GDM1 (cell line): ENCODE data around the gene FOXP4.

ENCODE experiments used
- DNase-seq: peaks from one replicate; lab custom pipeline; 2025; lab: John Stamatoyannopoulos, UW

The FOXP4 gene

DNA sequence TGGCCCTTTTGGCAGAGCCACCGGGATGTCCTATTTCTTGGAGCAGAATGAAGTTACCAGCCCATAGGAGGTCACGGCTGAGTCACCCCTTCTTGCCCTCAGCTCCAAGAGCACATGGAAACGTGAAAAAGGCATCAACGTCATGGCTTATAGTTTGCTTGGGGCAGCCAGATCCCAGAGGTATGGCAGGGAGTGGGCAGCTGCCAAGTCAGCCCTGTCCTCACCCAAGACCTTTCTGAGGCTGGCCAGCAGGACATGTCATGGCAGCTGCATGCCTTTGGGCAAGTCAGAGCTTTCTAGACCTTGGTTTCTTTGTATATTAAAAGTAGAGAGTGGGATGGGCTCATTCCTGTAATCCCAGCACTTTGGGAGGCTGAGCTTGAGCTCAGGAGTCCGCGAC is 83.9 kb downstream of the FOXP4 start:
- DNase-seq: no peak

DNA sequence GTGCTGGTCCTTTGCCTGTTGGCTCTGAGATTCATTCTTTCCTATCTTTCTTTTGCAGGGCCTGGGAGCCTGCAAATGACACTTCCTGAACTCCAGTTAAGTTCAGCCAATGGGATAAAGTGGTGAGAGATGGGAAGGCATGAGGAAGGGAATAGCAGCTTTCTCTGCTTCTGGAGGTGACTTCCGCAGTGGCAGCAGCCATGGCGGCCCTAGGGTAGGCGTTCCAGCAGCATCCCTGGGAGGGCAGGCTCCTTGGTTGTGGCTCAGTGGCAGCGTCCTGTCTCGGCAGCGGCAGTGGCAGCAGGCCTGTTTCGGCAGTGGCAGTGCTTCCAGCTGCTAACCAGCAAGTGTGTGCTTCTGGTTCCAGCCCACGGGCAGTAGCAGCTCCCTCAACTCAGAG is 84.8 kb downstream of the FOXP4 start:
- DNase-seq: no peak

GRCh38 chr6:41633056-41633634 is 87.0 kb downstream of the FOXP4 start:
- no peak for DNase-seq

DNA sequence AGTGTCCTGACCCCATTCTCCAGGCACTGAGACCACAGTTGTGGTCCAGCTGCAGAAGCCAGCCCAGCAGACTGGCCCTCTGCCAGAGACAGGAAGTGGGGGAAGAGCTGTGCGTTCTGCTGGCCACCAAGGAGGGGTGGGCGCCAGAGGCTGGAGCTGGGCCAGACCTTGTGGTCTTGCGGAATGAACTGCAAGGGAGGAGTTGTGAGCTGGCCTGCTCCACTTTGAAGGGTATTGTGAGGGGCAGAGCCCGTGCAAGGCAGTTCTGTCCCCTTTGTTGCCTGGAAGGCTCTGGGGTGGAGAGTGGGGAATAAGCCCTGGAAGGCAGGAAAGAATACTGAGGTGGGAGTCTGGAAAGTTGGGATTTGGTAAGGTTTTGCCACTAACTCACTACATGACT is 88.5 kb downstream of the FOXP4 start:
- no peak for DNase-seq

DNA sequence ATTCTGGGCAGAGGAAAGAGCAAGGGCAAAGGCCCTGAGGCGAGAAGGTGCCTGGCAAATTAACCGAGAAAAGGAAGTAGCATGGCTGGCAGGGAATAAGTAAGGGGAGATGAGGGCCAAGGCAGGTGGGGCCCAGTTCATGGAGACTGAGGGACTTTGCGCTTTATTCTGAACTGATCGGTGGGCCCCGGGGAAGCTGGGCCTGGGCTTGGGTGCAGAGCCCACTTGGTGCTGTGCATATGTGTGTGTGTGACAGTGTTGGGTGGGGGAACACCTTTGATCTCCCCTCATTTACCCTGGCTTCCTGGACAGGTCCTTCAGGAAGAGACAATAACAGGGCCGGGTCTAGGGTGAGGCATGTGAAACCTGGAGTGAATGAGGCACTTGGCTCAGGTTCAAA is 89.2 kb downstream of the FOXP4 start:
- no peak for DNase-seq

- DNase-seq: no peak
Measured at GRCh38 chr6:41636833-41637193, 90.6 kb downstream of the FOXP4 start.

DNA sequence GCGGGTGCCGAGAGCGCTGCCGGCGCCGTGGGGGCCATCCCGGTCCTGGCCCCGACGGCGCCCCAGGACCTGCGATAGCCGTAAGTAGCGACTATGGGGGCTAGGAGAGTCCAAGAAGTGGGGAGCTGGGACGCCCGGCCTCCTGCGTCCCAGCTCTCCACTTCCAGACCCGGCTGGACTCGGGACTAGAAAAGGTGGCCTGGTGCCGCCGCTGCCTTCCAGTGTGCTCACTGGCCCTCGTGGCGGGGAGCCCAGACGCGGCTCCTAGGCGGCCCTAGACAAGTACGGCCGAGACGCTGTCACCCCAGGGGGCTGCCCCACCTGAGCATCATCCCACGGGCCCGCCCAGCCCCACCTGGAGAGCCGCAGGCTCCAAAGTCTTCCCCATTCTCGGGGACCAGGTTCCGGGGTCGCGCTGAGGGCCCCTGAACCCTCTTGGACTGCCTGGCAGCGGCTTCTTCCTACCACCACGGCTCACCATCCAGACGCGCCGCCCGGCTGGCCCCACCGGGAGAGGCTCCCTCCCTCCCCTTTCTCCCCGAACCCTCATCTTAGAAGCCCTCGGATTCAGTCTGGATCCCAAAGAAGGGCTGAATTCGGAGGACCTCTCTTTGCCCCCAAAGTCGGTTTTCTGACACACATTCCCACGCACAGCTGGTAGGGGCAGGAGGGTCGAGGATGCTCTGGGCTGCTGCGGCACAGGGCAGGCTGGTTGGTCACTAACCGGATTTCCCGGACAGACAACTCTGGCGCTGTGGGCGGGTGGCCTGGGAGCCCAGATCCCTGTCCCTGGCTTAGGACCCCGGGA is 91.2 kb downstream of the FOXP4 start:
- no peak for DNase-seq

- DNase-seq: peak; percentile 35
Measured at GRCh38 chr6:41638002-41638934, 92.1 kb downstream of the FOXP4 start, which contains the start of gene MDFI. Gene MDFI (plus strand): TSS chr6:41638468. CDS start chr6:41638750, 282 bp downstream.

DNA sequence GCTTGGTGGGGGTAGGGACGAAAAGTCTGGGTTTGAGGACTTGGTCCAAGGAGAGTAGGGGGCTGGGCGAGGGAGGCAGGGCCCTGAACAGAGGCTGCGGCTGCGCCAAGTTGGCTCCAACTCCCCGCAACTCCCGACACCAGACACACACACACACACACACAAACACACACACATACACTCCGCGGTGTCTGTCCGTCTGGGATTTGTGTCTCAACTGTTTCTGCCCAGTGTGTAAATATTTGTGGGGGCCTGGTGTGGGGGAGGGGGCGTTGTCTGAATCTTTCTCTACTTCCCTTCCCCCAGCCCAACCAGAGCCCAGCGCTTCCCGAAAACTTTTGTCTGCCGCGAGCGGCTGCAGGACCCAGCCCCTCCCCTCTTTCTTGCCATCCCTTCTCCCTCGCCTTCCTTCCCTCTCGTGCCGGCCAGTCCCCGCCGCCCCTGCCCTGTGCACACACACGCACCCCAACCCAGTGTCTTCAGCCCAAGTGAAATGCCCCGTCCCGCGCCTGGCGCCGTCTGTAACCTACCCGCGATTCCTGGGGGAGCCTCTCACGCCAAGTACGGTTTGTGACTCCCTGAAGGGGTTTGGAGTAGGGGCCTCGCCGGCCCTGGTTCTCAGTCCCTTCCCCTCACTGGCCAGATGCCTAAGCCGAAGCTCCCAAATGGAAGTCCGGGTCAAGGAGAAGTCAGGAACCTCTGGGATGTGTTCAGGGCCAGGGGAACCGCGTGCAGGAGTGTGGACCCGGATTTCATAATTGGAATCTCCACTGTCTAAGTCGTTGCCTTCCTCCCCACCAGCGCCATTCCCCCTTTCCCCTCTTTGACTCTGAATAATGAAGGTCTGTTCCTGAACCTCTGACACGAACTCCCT is 93.0 kb downstream of the FOXP4 start:
- no peak for DNase-seq

GRCh38 chr6:41639809-41640371 is 93.7 kb downstream of the FOXP4 start:
- DNase-seq: no peak

DNA sequence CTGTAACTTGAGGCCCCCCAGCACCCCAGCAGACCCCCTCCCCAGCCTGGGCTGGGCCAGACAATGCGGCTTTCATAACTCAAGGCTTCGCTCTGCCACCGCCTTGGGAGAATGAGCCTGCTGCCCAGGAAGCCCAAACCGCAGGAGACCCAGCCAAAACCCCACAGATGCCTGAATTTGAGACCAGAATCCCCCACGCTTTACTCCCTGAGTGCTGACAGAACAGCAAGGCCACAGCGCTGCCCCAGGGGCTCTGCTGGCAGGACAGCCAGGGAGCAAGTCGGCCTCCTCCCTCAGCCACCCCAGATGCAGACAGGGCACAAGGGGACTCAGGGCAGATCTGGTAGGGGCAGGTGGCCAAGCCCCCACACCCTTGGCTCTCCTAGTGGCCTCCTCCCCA is 94.2 kb downstream of the FOXP4 start:
- DNase-seq: no peak

- no peak for DNase-seq
Measured at GRCh38 chr6:41641352-41641925, 95.3 kb downstream of the FOXP4 start.

GRCh38 chr6:41642090-41642959 is 96.1 kb downstream of the FOXP4 start:
- no peak for DNase-seq

DNA sequence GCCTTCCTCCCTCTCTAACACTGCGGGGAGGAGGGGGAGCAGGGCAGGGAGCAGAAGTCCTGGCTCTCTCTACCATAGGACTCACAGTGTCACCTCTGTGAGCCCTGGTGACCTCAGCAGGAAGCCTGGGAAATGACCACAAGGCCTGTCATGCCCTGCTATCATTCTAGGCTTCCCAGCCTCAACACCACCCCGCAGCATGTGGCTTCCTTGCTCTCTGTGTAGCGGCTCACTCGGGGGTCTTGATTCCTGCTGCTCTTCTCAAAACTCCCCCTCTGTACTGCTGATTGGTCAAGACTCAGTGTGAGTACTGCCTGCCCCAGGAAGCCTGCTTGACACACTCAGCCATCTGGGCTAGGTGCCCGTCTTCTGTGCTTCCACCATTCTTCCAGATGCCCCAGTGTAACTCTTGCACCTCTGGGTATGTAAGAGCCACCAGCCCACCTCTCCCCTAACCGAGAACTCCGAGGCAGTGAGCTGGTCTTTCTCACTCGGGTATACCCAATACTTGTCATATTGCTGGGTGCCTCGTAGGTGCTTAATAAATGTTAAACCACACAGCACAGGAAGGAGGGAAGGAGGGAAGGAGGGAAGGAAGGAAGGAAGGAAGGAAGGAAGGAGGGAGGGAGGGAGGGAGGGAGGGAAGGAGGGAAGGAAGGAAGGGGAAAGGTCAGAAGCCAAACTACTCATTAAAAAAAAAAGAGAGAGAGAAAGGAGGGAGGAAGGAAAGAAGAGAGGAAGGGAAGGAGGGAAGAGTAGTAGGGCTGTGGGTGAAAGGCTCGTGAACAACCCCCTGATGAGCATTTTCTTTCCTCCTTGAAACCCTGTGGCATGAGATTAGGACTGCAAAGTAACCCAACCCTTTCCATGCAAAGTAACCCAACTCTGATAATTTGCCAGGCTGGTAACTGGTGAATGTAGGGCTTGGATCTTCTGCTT is 97.0 kb downstream of the FOXP4 start:
- DNase-seq: no peak

DNA sequence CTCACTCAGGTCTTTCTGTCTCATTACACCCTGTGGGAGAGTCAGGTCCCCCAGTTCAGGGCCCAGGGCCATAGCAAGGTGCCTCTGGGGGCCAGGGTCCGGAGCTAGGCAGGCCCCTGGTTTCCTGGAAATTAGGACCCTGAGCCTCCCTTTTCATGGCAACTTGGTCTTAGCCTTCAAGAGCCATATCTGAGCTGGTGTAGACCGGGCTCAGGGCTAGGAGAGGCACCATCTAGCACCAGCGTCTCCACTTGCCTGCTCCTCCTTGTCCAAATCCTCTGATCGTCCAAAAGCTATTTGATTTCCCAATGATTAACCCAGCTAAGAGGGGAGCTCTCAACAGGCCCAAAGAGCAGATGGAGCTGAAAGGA is 97.7 kb downstream of the FOXP4 start:
- no peak for DNase-seq

GRCh38 chr6:41644297-41644879 is 98.2 kb downstream of the FOXP4 start:
- no peak for DNase-seq

GRCh38 chr6:41645007-41645618 is 98.9 kb downstream of the FOXP4 start:
- DNase-seq: no peak
